Activated naive CD4-positive, alpha-beta T cell treated with anti-CD3 and anti-CD28 coated beads for 36 hours (primary cell): ENCODE measurements around the gene SNAI3. TPM values are rescaled to one million over a fixed set of nuclear protein-coding genes. Genes with fewer than 3 reads are reported as not detected.

Experiments
- CTCF ChIA-PET: fragments of 350-600 bp; sonication (Branson Sonifier 250); formaldehyde crosslinking; loops from one replicate; lab custom pipeline; 2021; ENCODE audit warnings: antibody characterized with exemption; lab: Charles Lee
- DNase-seq: peaks from one replicate; pipeline ENCODE4 v3.0.0-alpha.2; 2020
- H3K27ac Mint-ChIP-seq: one replicate; pipeline ENCODE4 v1.8.0; 2021; ENCODE audit warnings: mild to moderate bottlenecking, mixed read lengths
- H3K27me3 Mint-ChIP-seq: one replicate; pipeline ENCODE4 v1.8.0; 2021; ENCODE audit warnings: low read depth, mixed read lengths
- H3K36me3 Mint-ChIP-seq: one replicate; pipeline ENCODE4 v1.8.0; 2021; ENCODE audit warnings: low read depth, mixed read lengths
- H3K4me1 Mint-ChIP-seq: one replicate; pipeline ENCODE4 v1.8.0; 2021; ENCODE audit warnings: low read depth, mixed read lengths
- H3K4me3 Mint-ChIP-seq: one replicate; pipeline ENCODE4 v1.8.0; 2021; ENCODE audit warnings: mild to moderate bottlenecking, moderate library complexity, mixed read lengths
- H3K9me3 Mint-ChIP-seq: one replicate; pipeline ENCODE4 v1.8.0; 2021; ENCODE audit warnings: mixed read lengths
- intact Hi-C: fragments of 100-400 bp; cut with micrococcal nuclease; formaldehyde crosslinking; loops from one replicate; pipeline ENCODE4 v1.15.1; 2023
- total RNA-seq, 2 experiments: library from RNA; stranded (reverse); gene quantifications; one replicate each; pipeline ENCODE4 v1.2.3, GENCODE V29; 2021

SNAI3 gene
- total RNA-seq, 2 experiments from 2014 or later = 2.9 to 3.0 TPM

GRCh38 chr16:88655053-88655732 lies 31.1 kb downstream of the SNAI3 start:
- intact Hi-C loops = no loop called here
- no peak for DNase-seq
- H3K4me3 Mint-ChIP-seq = no peak overlapping the region
- H3K27ac Mint-ChIP-seq = no peak overlapping the region
- H3K36me3 Mint-ChIP-seq = peaks cover 8% of the 10 kb centered on the region
- peaks cover 9% of the 10 kb centered on the region for H3K4me1 Mint-ChIP-seq
- H3K9me3 Mint-ChIP-seq = no peaks in the 10 kb centered on the region
- CTCF ChIA-PET = no interaction called here
- H3K27me3 Mint-ChIP-seq = no peaks in the 10 kb centered on the region

- CTCF ChIA-PET = no interaction called here
- H3K4me1 Mint-ChIP-seq = peaks cover 12% of the 10 kb centered on the region
- peaks cover 10% of the 10 kb centered on the region for H3K36me3 Mint-ChIP-seq
- no peak overlapping the region for H3K4me3 Mint-ChIP-seq
- intact Hi-C loops = no loop called here
- no peaks in the 10 kb centered on the region for H3K27me3 Mint-ChIP-seq
- peak overlapping the region; percentile 50 for H3K27ac Mint-ChIP-seq
- no peak for DNase-seq
- H3K9me3 Mint-ChIP-seq = no peaks in the 10 kb centered on the region
Measured at GRCh38 chr16:88654363-88655052, 31.8 kb downstream of the SNAI3 start.

GRCh38 chr16:88653596-88654362 lies 32.5 kb downstream of the SNAI3 start:
- peak overlapping the region; percentile 50 for H3K27ac Mint-ChIP-seq
- H3K4me3 Mint-ChIP-seq = no peak overlapping the region

DNA sequence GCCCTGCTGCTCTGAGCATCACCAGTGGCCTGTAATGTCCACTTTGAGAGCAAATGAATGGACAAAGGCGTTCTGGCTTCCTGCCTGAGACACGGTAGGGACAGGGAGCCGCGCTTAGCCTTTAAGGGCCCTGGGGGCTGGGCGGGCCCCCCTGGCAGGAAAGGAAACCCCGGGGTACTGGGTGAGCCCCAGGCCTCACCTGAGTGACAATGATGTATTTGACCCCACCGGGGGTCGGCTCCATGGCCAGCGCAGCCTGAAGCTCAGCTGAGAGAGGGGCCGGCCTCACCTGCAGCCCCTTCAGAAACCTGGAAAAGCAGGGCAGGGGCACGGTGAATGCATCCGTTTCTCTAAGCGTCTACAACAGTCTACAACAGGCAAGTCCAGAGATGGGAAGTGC lies 33.2 kb downstream of the SNAI3 start:
- Mint-ChIP-seq H3K27me3 (no peaks in the 10 kb centered on the region), H3K4me1 (peaks cover 18% of the 10 kb centered on the region), H3K4me3 (no peak overlapping the region), H3K36me3 (peaks cover 13% of the 10 kb centered on the region), H3K27ac (no peak overlapping the region), H3K9me3 (no peaks in the 10 kb centered on the region)
- CTCF ChIA-PET = no interaction called here
- no peak for DNase-seq
- intact Hi-C loops = no loop called here

More at GRCh38 chr16:88653596-88654362, 32.5 kb downstream of the SNAI3 start:
- CTCF ChIA-PET = no interaction called here
- Mint-ChIP-seq H3K4me1 (peaks cover 18% of the 10 kb centered on the region), H3K27me3 (no peaks in the 10 kb centered on the region), H3K9me3 (no peaks in the 10 kb centered on the region), H3K36me3 (peaks cover 13% of the 10 kb centered on the region)
- intact Hi-C loops = no loop called here
- DNase-seq = no peak

- Mint-ChIP-seq H3K4me3 (no peak overlapping the region), H3K27ac (no peak overlapping the region), H3K27me3 (no peaks in the 10 kb centered on the region), H3K4me1 (peaks cover 18% of the 10 kb centered on the region), H3K9me3 (no peaks in the 10 kb centered on the region), H3K36me3 (peaks cover 13% of the 10 kb centered on the region)
- CTCF ChIA-PET = no interaction called here
- no peak for DNase-seq
- intact Hi-C loops = no loop called here
Measured at GRCh38 chr16:88652762-88653063, 33.6 kb downstream of the SNAI3 start.

DNA sequence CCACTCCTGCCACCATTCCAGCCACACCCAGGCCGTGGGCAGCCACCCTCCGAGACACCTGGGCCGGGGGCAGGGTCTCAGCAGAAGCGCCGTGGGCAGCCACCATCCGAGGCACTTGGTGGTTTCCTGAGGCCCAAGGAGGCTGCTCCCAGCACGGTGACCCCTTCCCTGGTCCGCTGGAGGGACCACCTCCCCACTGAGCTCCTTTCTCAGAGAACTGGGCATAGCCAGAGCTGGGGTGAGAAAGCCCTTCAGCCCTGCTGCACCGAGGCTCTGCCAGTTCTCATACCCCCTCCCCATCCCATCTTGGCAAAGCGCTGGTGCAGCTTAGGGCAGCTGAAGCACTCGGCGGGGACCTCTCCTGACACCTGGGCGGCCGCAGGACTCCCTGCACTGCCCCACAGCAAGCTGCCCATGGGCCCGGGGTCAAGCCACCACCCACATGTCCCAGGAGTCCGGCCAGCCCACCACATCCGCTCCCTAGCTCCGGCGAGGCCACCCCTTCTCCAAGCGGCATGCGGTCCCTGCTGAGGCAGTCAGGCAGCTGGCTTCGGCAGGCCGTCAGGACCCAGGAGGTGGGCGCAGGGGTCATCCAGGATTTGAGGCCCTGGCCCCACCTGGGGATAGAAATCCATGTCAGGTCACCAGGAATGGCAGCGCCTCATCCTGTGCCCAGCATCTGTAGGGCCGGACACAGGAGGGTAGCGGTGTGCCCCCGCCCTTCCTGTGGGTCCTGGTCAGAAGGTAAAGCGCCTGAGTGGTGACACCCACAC lies 34.1 kb downstream of the SNAI3 start:
- Mint-ChIP-seq H3K27me3 (no peaks in the 10 kb centered on the region), H3K4me1 (peaks cover 18% of the 10 kb centered on the region), H3K36me3 (peaks cover 13% of the 10 kb centered on the region), H3K9me3 (no peaks in the 10 kb centered on the region), H3K27ac (peak overlapping the region; percentile 95), H3K4me3 (peak overlapping the region; percentile 27)
- no peak for DNase-seq
- CTCF ChIA-PET = no interaction called here
- intact Hi-C loops = loop anchor here (1.0 to 2.0 kb wide), 9 partner anchors 11 to 200 kb away; partner anchors contain the start of genes CTU2, MVD, RNF166 and ZC3H18

DNA sequence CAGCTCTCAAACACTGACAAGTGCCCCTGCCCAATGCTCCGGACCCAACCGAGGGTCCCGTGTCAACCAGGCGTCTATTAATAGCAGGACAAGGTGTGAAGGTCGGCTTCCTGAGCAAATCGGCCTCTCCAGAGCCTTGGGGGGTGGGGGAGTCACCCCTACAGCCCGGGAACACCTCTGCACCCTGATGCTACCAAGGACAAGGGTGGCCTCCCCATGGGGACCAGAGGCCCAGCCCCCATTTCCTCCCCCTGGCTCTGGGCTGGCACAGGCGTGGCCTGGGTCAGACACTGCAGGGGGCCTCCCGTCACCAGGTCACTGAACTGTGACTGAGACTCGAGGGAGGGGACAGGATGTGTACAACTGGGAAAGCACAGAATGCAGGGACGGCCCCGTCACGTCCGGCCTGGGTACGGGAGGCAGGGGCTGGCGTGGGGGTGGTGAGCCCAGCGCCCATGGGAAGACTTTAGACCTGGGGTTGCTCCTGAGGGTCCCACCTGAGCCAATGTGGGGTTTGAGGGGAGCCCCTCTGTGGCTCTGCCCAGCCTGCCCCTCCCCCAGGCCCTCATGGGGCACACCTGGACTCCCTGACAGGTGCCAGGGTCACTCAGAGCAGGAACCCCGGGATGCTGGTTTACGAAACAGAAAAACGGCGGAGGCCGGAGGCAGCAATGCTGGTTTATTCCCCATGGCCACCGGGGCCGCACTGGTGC lies 34.9 kb downstream of the SNAI3 start:
- H3K4me1 Mint-ChIP-seq = peaks cover 18% of the 10 kb centered on the region
- no peaks in the 10 kb centered on the region for H3K9me3 Mint-ChIP-seq
- DNase-seq = peak; percentile 98
- intact Hi-C loops = loop anchor here (1.0 to 2.0 kb wide), 9 partner anchors 12 to 199 kb away; partner anchors contain the start of genes CTU2, MVD, RNF166 and ZC3H18
- H3K27me3 Mint-ChIP-seq = no peaks in the 10 kb centered on the region
- H3K36me3 Mint-ChIP-seq = peaks cover 13% of the 10 kb centered on the region
- H3K4me3 Mint-ChIP-seq = peak overlapping the region; percentile 87
- CTCF ChIA-PET = no interaction called here
- peak overlapping the region; percentile 95 for H3K27ac Mint-ChIP-seq

GRCh38 chr16:88650749-88651275 lies 35.5 kb downstream of the SNAI3 start, which contains the start of gene CYBA:
CYBA (minus strand) TSS chr16:88651053; CDS start chr16:88651013, 40 bp downstream.
- peak within 1 kb of the TSS; percentile 87 for H3K4me3 Mint-ChIP-seq
- CTCF ChIA-PET = interaction anchor here (0.6 kb wide), 1 partner anchor 15 kb away, joined by 3 read pairs; no protein-coding TSS in a partner anchor

DNA sequence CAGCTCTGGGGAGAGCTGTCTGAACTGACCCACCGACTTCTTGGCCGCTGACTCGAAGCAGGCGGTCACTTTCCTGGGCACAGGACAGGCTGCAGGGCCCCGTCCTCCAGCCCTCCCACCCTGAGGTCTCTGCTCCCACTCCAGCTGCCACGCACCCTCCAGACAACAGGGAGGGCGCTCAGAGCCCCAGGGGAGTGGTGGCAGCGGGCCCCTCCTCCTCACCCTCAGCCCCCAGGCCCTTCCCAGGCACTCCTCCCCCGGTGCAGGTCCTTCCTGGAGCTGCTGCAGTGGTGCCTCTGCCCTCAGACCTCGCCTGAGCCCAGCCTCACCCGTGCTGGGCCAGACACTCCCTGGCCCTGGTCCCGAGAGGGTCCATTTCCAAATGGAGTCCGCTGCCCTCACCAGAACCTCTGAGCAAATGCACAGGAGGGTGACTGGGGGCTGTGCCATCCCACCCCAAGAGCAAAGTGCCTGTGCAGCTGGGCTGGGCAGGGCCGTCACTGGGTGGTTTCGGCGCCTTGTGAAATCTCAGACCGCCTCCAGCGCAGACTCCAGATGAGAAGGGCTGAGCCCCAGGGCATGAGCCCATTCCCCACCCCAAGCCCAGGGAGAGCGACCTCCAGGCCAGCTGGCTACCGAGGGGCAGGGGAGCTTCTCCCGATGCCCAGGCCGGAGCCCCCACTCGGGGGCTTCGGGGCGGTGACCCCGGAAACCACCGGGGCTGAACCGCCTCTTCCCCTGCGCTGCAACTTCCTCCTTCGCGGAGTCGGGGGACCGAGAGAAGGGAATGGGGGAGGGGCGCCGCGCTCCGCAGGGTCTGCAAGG lies 36.2 kb downstream of the SNAI3 start:
- Mint-ChIP-seq H3K9me3 (no peaks in the 10 kb centered on the region), H3K36me3 (peaks cover 12% of the 10 kb centered on the region), H3K27ac (peak overlapping the region; percentile 87), H3K4me3 (peak overlapping the region; percentile 87), H3K27me3 (no peaks in the 10 kb centered on the region), H3K4me1 (peaks cover 18% of the 10 kb centered on the region)
- DNase-seq = peak; percentile 41
- intact Hi-C loops = loop anchor here (2.0 kb wide), 1 partner anchor 15 kb away; no protein-coding TSS in a partner anchor
- CTCF ChIA-PET = interaction anchor here (0.6 kb wide), 1 partner anchor 16 kb away, joined by 3 read pairs; no protein-coding TSS in a partner anchor

More at GRCh38 chr16:88650749-88651275, 35.5 kb downstream of the SNAI3 start, which contains the start of gene CYBA:
- H3K27ac Mint-ChIP-seq = peak within 1 kb of the TSS; percentile 95
- peak; percentile 91 for DNase-seq
- intact Hi-C loops = loop anchor here (1.0 to 2.0 kb wide), 9 partner anchors 12 to 199 kb away; partner anchors contain the start of genes CTU2, MVD, RNF166 and ZC3H18
- no peaks in the 10 kb centered on the region for H3K9me3 Mint-ChIP-seq
- H3K36me3 Mint-ChIP-seq = peaks cover 13% of the 10 kb centered on the region
- H3K27me3 Mint-ChIP-seq = no peaks in the 10 kb centered on the region
- H3K4me1 Mint-ChIP-seq = peaks cover 18% of the 10 kb centered on the region

DNA sequence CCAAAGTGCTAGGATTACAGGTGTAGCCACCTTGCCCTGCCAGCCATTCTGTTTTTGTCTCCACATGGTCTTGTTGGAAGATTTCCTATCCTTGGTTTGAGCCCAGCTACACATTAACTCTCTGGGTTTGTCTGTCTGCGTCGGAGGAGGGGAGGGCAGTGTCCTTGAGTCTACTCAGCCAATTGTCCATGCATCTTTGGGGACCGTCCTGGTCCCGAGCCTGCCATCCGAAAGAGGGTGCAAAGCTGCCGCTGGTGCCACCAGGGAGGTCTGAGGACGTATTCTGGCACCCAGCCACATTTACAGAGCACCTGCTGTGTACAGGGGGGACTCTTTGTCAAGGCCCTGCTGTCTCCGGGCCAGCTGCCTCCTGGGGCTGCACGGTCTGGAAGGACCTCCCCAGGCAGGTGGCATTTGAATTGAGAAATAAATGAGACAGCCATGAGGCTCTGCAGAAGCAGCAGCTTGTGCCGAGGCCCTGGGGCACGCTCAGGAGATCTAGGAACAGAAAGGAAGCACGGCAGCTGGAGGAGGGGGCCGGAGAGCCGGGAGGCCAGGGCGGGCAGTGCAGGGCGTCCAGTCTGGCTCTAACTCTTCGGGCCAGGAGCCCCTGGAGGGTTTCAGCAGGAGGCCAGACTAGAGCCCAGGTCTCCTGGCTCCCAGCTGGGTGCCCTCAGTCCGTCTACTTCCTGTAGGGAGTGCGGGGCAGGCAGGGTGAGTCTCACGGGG lies 36.9 kb downstream of the SNAI3 start:
- intact Hi-C loops = no loop called here
- no peak for DNase-seq
- Mint-ChIP-seq H3K27ac (peak overlapping the region; percentile 87), H3K27me3 (no peaks in the 10 kb centered on the region), H3K9me3 (no peaks in the 10 kb centered on the region), H3K4me3 (peak overlapping the region; percentile 87), H3K36me3 (peaks cover 9% of the 10 kb centered on the region), H3K4me1 (peaks cover 18% of the 10 kb centered on the region)
- CTCF ChIA-PET = no interaction called here
